Vagina (tissue), 2 donors: Measurements from ENCODE around the gene TAS2R4. TPM values are rescaled to one million over a fixed set of nuclear protein-coding genes. Genes with fewer than 3 reads are reported as not detected.
"Not testable (repeated sequence)": the region's sequence is repeated elsewhere in the genome, so short reads cannot be mapped to it uniquely, and the experiment has no call there.

Source experiments
- DNase-seq, 2 donors: peaks; one replicate each; pipeline ENCODE4 v3.0.0-alpha.2; 2017; ENCODE audit errors: extremely low spot score in 2 of 2
- H3K27ac ChIP-seq: fragments of 200-600 bp; sonication (generic); one replicate; pipeline ENCODE4 v1.5.1; 2019
- H3K27me3 ChIP-seq: fragments of 200-600 bp; sonication (generic); one replicate; pipeline ENCODE4 v1.5.1; 2019
- H3K36me3 ChIP-seq, 2 donors: fragments of 200-600 bp; sonication (generic); one replicate each; pipeline ENCODE4 v1.5.1; 2017 to 2019
- H3K4me1 ChIP-seq: fragments of 200-600 bp; sonication (generic); one replicate; pipeline ENCODE4 v1.5.1; 2019
- H3K4me3 ChIP-seq, 2 donors: fragments of 200-600 bp; sonication (generic); 1 replicate in 1 of 2; 2 replicates in 1 of 2; pipeline ENCODE4 v1.5.1; 2016 to 2019
- H3K9me3 ChIP-seq: fragments of 200-600 bp; sonication (generic); one replicate; pipeline ENCODE4 v1.5.1; 2019
- CTCF ChIP-seq, 3 experiments: fragments of 450-650 bp in 2 of 3; fragments of 200-600 bp in 1 of 3; sonication (generic) in 1 of 3; IDR thresholded peaks; one replicate each; pipeline ENCODE4 v1.5.1; 2017 to 2019; ENCODE audit warnings: antibody characterized with exemption in 3 of 3, mild to moderate bottlenecking in 2 of 3, moderate library complexity in 2 of 3
- POLR2A ChIP-seq, 2 donors: fragments of 450-650 bp; IDR thresholded peaks; one replicate each; pipeline ENCODE4 v1.6.1; 2017; ENCODE audit warnings: antibody characterized with exemption in 2 of 2, mild to moderate bottlenecking in 2 of 2, moderate library complexity in 2 of 2
- POLR2AphosphoS5 ChIP-seq, 2 donors: sonication (generic); formaldehyde crosslinking; IDR thresholded peaks; one replicate each; pipeline ENCODE4 v1.9.0; 2017; ENCODE audit warnings: antibody characterized with exemption in 2 of 2, mild to moderate bottlenecking in 2 of 2, low read depth in 1 of 2; ENCODE audit not compliant: insufficient read depth in 1 of 2
- intact Hi-C: fragments of 100-400 bp; cut with DNase I; formaldehyde crosslinking; loops from one replicate; pipeline ENCODE4 v1.15.1; 2023
- small RNA-seq: library from RNA; depleted of rRNA; stranded (forward); fragments of <200 nt; gene quantifications from one replicate; pipeline ENCODE3, GENCODE V24; 2016
- total RNA-seq: library from RNA; depleted of rRNA; stranded (reverse); fragments of >200 nt; gene quantifications from one replicate; pipeline ENCODE4 v1.2.3, GENCODE V29; 2016

TAS2R4 gene
- total RNA-seq, 1 donor from 2014 or later = 1.5 TPM

GRCh38 chr7:141788296-141788695 is 11.8 kb downstream of the TAS2R4 start:
- intact Hi-C loops = no loop called here
- H3K27ac ChIP-seq = no peak overlapping the region
- no peak for TF ChIP-seq CTCF (IDR thresholded peaks at IDR 0.05)
- no peak for TF ChIP-seq POLR2AphosphoS5 (IDR thresholded peaks at IDR 0.05; ENCODE audit: insufficient read depth in 1 of 2, low read depth in 1 of 2)
- no peak for TF ChIP-seq POLR2A (IDR thresholded peaks at IDR 0.05)
- no peaks in the 10 kb centered on the region for H3K27me3 ChIP-seq
- H3K36me3 ChIP-seq = no peaks in the 10 kb centered on the region
- no peaks in the 10 kb centered on the region for H3K9me3 ChIP-seq
- H3K4me1 ChIP-seq = no peaks in the 10 kb centered on the region
- no peak overlapping the region for H3K4me3 ChIP-seq
- DNase-seq = no peak

GRCh38 chr7:141789917-141790316 is 13.4 kb downstream of the TAS2R4 start, which contains the start of gene TAS2R5:
Gene TAS2R5 (plus strand): TSS chr7:141790217. CDS start chr7:141790362, 145 bp downstream.
- TF ChIP-seq POLR2A (IDR thresholded peaks at IDR 0.05) (no peak), CTCF (IDR thresholded peaks at IDR 0.05) (no peak), POLR2AphosphoS5 (IDR thresholded peaks at IDR 0.05; ENCODE audit: insufficient read depth in 1 of 2, low read depth in 1 of 2) (no peak)
- Histone ChIP-seq H3K9me3 (no peaks in the 10 kb centered on the region), H3K4me3 (no peak within 1 kb of the TSS), H3K27me3 (no peaks in the 10 kb centered on the region), H3K4me1 (no peaks in the 10 kb centered on the region), H3K27ac (no peak within 1 kb of the TSS), H3K36me3 (no peaks in the 10 kb centered on the region)
- no peak for DNase-seq
- intact Hi-C loops = no loop called here

GRCh38 chr7:141792526-141792925 is 16.1 kb downstream of the TAS2R4 start:
- H3K27me3 ChIP-seq = no peaks in the 10 kb centered on the region
- no peak overlapping the region for H3K4me3 ChIP-seq
- H3K9me3 ChIP-seq = no peaks in the 10 kb centered on the region
- TF ChIP-seq CTCF (IDR thresholded peaks at IDR 0.05) = no peak
- no peak for TF ChIP-seq POLR2AphosphoS5 (IDR thresholded peaks at IDR 0.05; ENCODE audit: insufficient read depth in 1 of 2, low read depth in 1 of 2)
- TF ChIP-seq POLR2A (IDR thresholded peaks at IDR 0.05) = no peak
- H3K36me3 ChIP-seq = no peaks in the 10 kb centered on the region
- H3K4me1 ChIP-seq = no peaks in the 10 kb centered on the region
- DNase-seq = no peak
- H3K27ac ChIP-seq = no peak overlapping the region
- intact Hi-C loops = no loop called here

GRCh38 chr7:141820067-141820466 is 43.6 kb downstream of the TAS2R4 start:
- Histone ChIP-seq H3K4me1 (no peaks in the 10 kb centered on the region), H3K27ac (no peak overlapping the region), H3K27me3 (no peaks in the 10 kb centered on the region), H3K36me3 (peaks cover 0 to 8% of the 10 kb centered on the region in 2 donors), H3K9me3 (peaks cover 8% of the 10 kb centered on the region), H3K4me3 (no peak overlapping the region)
- intact Hi-C loops = no loop called here
- no peak for TF ChIP-seq CTCF (IDR thresholded peaks at IDR 0.05)
- no peak for TF ChIP-seq POLR2A (IDR thresholded peaks at IDR 0.05)
- no peak for TF ChIP-seq POLR2AphosphoS5 (IDR thresholded peaks at IDR 0.05; ENCODE audit: insufficient read depth in 1 of 2, low read depth in 1 of 2)
- no peak for DNase-seq

- H3K27me3 ChIP-seq, intact Hi-C loops, DNase-seq, H3K9me3 ChIP-seq, H3K4me3 ChIP-seq, H3K27ac ChIP-seq, H3K4me1 ChIP-seq: not testable (repeated sequence)
- H3K36me3 ChIP-seq = peaks cover 0 to 15% of the 10 kb centered on the region in 2 donors
Observed at GRCh38 chr7:141822432-141822831, 46.0 kb downstream of the TAS2R4 start.

Small RNA genes lying within 50 kb of the gene (small RNA-seq; reads per million reads assigned to genes)
- not detected for gene RNU1-82P

Other genes with a start within 250 kb of the TAS2R4 start
- gene AGK, start 225.3 kb upstream of the TAS2R4 start, total RNA-seq = 21.1 TPM
- 21.1 TPM for gene DENND11, start 74.5 kb upstream of the TAS2R4 start, total RNA-seq
- not detected for gene WEE2, start 68.3 kb upstream of the TAS2R4 start, total RNA-seq
- gene SSBP1, start 38.3 kb upstream of the TAS2R4 start, total RNA-seq = 74.4 TPM
- gene TAS2R3, start 12.6 kb upstream of the TAS2R4 start, total RNA-seq = 1.5 TPM
- 6.1 TPM for gene TAS2R5, start 13.5 kb downstream of the TAS2R4 start, total RNA-seq
- gene PRSS37, start 64.8 kb downstream of the TAS2R4 start, total RNA-seq = not detected
- not detected for gene OR9A4, start 139.7 kb downstream of the TAS2R4 start, total RNA-seq
- gene CLEC5A, start 170.3 kb downstream of the TAS2R4 start, total RNA-seq = 0.49 TPM
- gene TAS2R38, start 197.1 kb downstream of the TAS2R4 start, total RNA-seq = not detected
- under 0.01 TPM for gene MGAM, start 219.2 kb downstream of the TAS2R4 start, total RNA-seq